DND-41 (cell line): ENCODE data around the gene PTPRD.

Experiments used
- ATAC-seq: fragments of 200-7000 bp; cut with Tn5 transposase; 3 replicates; pipeline ENCODE4 v1.9.1; 2021; ENCODE audit warnings: low read depth; ENCODE audit not compliant: insufficient read depth
- DNase-seq: peaks from one replicate; pipeline ENCODE4 v3.0.0-alpha.2; 2020
- H2AFZ ChIP-seq: 2 replicates; pipeline ENCODE4 v1.6.0; 2012; ENCODE audit warnings: low read depth, low read length
- H3K27ac ChIP-seq: 2 replicates; pipeline ENCODE4 v1.5.1; 2012; ENCODE audit warnings: low read length, inconsistent platforms
- H3K27me3 ChIP-seq: fragments of 200-600 bp; sonication (generic); 2 replicates; pipeline ENCODE4 v1.6.0; 2012; ENCODE audit warnings: low read length, mild to moderate bottlenecking, inconsistent platforms; ENCODE audit not compliant: insufficient read depth, poor library complexity
- H3K36me3 ChIP-seq: 2 replicates; pipeline ENCODE4 v1.5.1; 2012; ENCODE audit warnings: low read length, inconsistent platforms; ENCODE audit not compliant: insufficient read depth
- H3K4me1 ChIP-seq: 2 replicates; pipeline ENCODE4 v1.5.1; 2012; ENCODE audit warnings: mild to moderate bottlenecking, low read length; ENCODE audit not compliant: insufficient read depth
- H3K4me2 ChIP-seq: 2 replicates; pipeline ENCODE4 v1.6.0; 2012; ENCODE audit warnings: mild to moderate bottlenecking, moderate library complexity, low read length, inconsistent platforms; ENCODE audit not compliant: insufficient read depth
- H3K4me3 ChIP-seq, 2 experiments: fragments of 200-600 bp in 1 of 2; shearing (Covaris generic) in 1 of 2; 2 replicates each; pipeline ENCODE4 v1.5.1; 2012 to 2016; ENCODE audit warnings: inconsistent platforms in 2 of 2, low read length in 2 of 2, mild to moderate bottlenecking in 2 of 2, low read depth in 1 of 2, moderate library complexity in 1 of 2
- H3K79me2 ChIP-seq: 2 replicates; pipeline ENCODE4 v1.6.0; 2012; ENCODE audit warnings: low read length, inconsistent platforms; ENCODE audit not compliant: insufficient read depth
- H3K9ac ChIP-seq: 2 replicates; pipeline ENCODE4 v1.6.0; 2012; ENCODE audit warnings: low read depth, mild to moderate bottlenecking, inconsistent platforms, low read length, moderate library complexity
- H3K9me3 ChIP-seq: 2 replicates; pipeline ENCODE4 v1.5.1; 2012; ENCODE audit warnings: low read length, moderate library complexity, mild to moderate bottlenecking, inconsistent platforms; ENCODE audit not compliant: insufficient read depth, severe bottlenecking
- H4K20me1 ChIP-seq: 2 replicates; pipeline ENCODE4 v1.6.0; 2012; ENCODE audit warnings: low read length; ENCODE audit not compliant: insufficient read depth
- EZH2 ChIP-seq: IDR thresholded peaks from 3 replicates; pipeline ENCODE4 v1.6.1; 2012; ENCODE audit warnings: borderline replicate concordance, low read depth, mild to moderate bottlenecking, moderate library complexity, low read length, inconsistent platforms; ENCODE audit not compliant: severe bottlenecking
- TF ChIP-seq, protein P1 (sequence below): IDR thresholded peaks from 2 replicates; pipeline ENCODE4 v1.5.1; 2012; ENCODE audit warnings: borderline replicate concordance, low read length, moderate library complexity, mild to moderate bottlenecking; ENCODE audit not compliant: poor library complexity, severe bottlenecking; ENCODE audit errors: extremely low read depth

The PTPRD gene

GRCh38 chr9:9961487-9961886 is 651.3 kb downstream of the PTPRD start:
- H3K4me3 ChIP-seq = no peak overlapping the region
- DNase-seq = no peak

GRCh38 chr9:9951556-9952160 is 661.1 kb downstream of the PTPRD start:
- TF ChIP-seq, protein P1, sequence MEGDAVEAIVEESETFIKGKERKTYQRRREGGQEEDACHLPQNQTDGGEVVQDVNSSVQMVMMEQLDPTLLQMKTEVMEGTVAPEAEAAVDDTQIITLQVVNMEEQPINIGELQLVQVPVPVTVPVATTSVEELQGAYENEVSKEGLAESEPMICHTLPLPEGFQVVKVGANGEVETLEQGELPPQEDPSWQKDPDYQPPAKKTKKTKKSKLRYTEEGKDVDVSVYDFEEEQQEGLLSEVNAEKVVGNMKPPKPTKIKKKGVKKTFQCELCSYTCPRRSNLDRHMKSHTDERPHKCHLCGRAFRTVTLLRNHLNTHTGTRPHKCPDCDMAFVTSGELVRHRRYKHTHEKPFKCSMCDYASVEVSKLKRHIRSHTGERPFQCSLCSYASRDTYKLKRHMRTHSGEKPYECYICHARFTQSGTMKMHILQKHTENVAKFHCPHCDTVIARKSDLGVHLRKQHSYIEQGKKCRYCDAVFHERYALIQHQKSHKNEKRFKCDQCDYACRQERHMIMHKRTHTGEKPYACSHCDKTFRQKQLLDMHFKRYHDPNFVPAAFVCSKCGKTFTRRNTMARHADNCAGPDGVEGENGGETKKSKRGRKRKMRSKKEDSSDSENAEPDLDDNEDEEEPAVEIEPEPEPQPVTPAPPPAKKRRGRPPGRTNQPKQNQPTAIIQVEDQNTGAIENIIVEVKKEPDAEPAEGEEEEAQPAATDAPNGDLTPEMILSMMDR = no peak
- no peak for TF ChIP-seq EZH2
- no peaks in the 10 kb centered on the region for H3K79me2 ChIP-seq
- H3K4me2 ChIP-seq = no peak overlapping the region
- H2AFZ ChIP-seq = no peak overlapping the region
- no peak overlapping the region for H3K4me3 ChIP-seq
- DNase-seq = no peak
- no peak overlapping the region for H3K9ac ChIP-seq
- H4K20me1 ChIP-seq = no peaks in the 10 kb centered on the region
- H3K4me1 ChIP-seq = no peaks in the 10 kb centered on the region
- H3K36me3 ChIP-seq = no peaks in the 10 kb centered on the region
- H3K27me3 ChIP-seq = no peaks in the 10 kb centered on the region
- no peaks in the 10 kb centered on the region for H3K9me3 ChIP-seq
- H3K27ac ChIP-seq = no peak overlapping the region
- ATAC-seq = no peak

More at GRCh38 chr9:9961487-9961886, 651.3 kb downstream of the PTPRD start:
- H3K79me2 ChIP-seq = no peaks in the 10 kb centered on the region
- no peak overlapping the region for H3K9ac ChIP-seq
- H3K4me1 ChIP-seq = no peaks in the 10 kb centered on the region
- no peak overlapping the region for H2AFZ ChIP-seq
- H3K27me3 ChIP-seq = no peaks in the 10 kb centered on the region
- H3K9me3 ChIP-seq = no peaks in the 10 kb centered on the region
- TF ChIP-seq EZH2 = no peak
- TF ChIP-seq, protein P1 = no peak
- H3K27ac ChIP-seq = no peak overlapping the region
- no peak overlapping the region for H3K4me2 ChIP-seq
- H4K20me1 ChIP-seq = no peaks in the 10 kb centered on the region
- H3K36me3 ChIP-seq = no peaks in the 10 kb centered on the region
- no peak for ATAC-seq

- no peaks in the 10 kb centered on the region for H3K27me3 ChIP-seq
- DNase-seq = no peak
- H3K9ac ChIP-seq = no peak overlapping the region
- H3K36me3 ChIP-seq = no peaks in the 10 kb centered on the region
- TF ChIP-seq, protein P1 = no peak
- TF ChIP-seq EZH2 = no peak
- no peak overlapping the region for H3K27ac ChIP-seq
- H2AFZ ChIP-seq = no peak overlapping the region
- no peaks in the 10 kb centered on the region for H3K4me1 ChIP-seq
- H3K4me3 ChIP-seq = no peak overlapping the region
- ATAC-seq = no peak
- no peaks in the 10 kb centered on the region for H3K79me2 ChIP-seq
- H3K9me3 ChIP-seq = no peaks in the 10 kb centered on the region
- H4K20me1 ChIP-seq = no peaks in the 10 kb centered on the region
- no peak overlapping the region for H3K4me2 ChIP-seq
These were observed 662.0 kb downstream of the PTPRD start for GRCh38 chr9:9950813-9951212.
